Right lobe of liver (tissue), 6 donors: Measurements from ENCODE around the gene ING3. TPM values are rescaled to one million over a fixed set of nuclear protein-coding genes. Genes with fewer than 3 reads are reported as not detected.

Source experiments
- ATAC-seq, 4 donors: fragments of 200-7000 bp; cut with Tn5 transposase; one replicate each; pipeline ENCODE4 v1.9.1; 2020; ENCODE audit warnings: mild to moderate bottlenecking in 4 of 4, moderate library complexity in 4 of 4
- DNase-seq, 3 donors: peaks; one replicate each; pipeline ENCODE4 v3.0.0-alpha.2; 2020
- H3K27ac ChIP-seq, 3 donors: fragments of 200-600 bp; one replicate each; pipeline ENCODE4 v1.8.0; 2022
- H3K27me3 ChIP-seq, 2 donors: fragments of 200-600 bp; one replicate each; pipeline ENCODE4 v1.8.0; 2022
- H3K36me3 ChIP-seq, 4 donors: fragments of 200-600 bp; sonication (generic) in 1 of 4; one replicate each; pipeline versions ENCODE4 v1.5.1 to v1.8.0; 2017 to 2022; ENCODE audit warnings: control low read depth in 1 of 4
- H3K4me1 ChIP-seq, 4 donors: fragments of 200-600 bp; sonication (generic) in 1 of 4; one replicate each; pipeline versions ENCODE4 v1.5.1 to v1.8.0; 2017 to 2022; ENCODE audit warnings: control low read depth in 1 of 4
- H3K4me3 ChIP-seq, 3 donors: fragments of 200-600 bp; one replicate each; pipeline ENCODE4 v1.8.0; 2022
- H3K9me3 ChIP-seq, 4 donors: fragments of 200-600 bp; sonication (generic) in 1 of 4; one replicate each; pipeline versions ENCODE4 v1.5.1 to v1.8.0; 2017 to 2022; ENCODE audit warnings: control low read depth in 1 of 4
- CTCF ChIP-seq, 4 donors: fragments of 200-600 bp in 3 of 4; fragments of 450-650 bp in 1 of 4; IDR thresholded peaks; one replicate each; pipeline versions ENCODE4 v1.5.1 to v1.8.0; 2016 to 2022; ENCODE audit warnings: antibody characterized with exemption in 4 of 4, mild to moderate bottlenecking in 2 of 4
- POLR2A ChIP-seq: fragments of 450-650 bp; IDR thresholded peaks from one replicate; pipeline ENCODE4 v1.6.1; 2017; ENCODE audit warnings: antibody characterized with exemption, mild to moderate bottlenecking
- WGBS: methylation state at CpG from one replicate; pipeline ENCODE4 v1.1.6; 2018; ENCODE audit warnings: low coverage, low lambda C conversion rate; ENCODE audit not compliant: insufficient coverage; ENCODE audit errors: missing lambda C conversion rate; 5-methylcytosine and 5-hydroxymethylcytosine counted together
- intact Hi-C, 2 donors: fragments of 100-400 bp; cut with DNase I; formaldehyde crosslinking; loops; one replicate each; pipeline versions ENCODE4 v1.11.2 to v1.14.1; 2022
- small RNA-seq, 2 experiments: library from RNA; depleted of rRNA; stranded (forward); fragments of <200 nt; gene quantifications; one replicate each; pipeline ENCODE3, GENCODE V24; 2016
- total RNA-seq, 6 experiments: library from RNA; depleted of rRNA in 2 of 6; stranded (reverse); fragments of >200 nt in 2 of 6; fragmentation: NEBNext Ultra II Directional in 3 of 6; extraction: Animal tissue kit (Norgen Biotek cat#: 25700) in 3 of 6; gene quantifications; one replicate each; pipeline versions ENCODE4 v1.1.0 to v1.2.4, GENCODE V29; 2016 to 2023
- donor health status: DM: no; HTN: yes; CAD: no.
- donor health status: DM: no; HTN: no; CAD: no.
- donor health status: DM: no; HTN: no; CAD: no.
- donor health status: DM: no; HTN: yes; CAD: no.
- donor health status: DM: no; HTN: yes; CAD: no.

Gene ING3
- total RNA-seq, 6 experiments from 2014 or later, result 4.5 to 6.5 (median 6.2) TPM

DNA sequence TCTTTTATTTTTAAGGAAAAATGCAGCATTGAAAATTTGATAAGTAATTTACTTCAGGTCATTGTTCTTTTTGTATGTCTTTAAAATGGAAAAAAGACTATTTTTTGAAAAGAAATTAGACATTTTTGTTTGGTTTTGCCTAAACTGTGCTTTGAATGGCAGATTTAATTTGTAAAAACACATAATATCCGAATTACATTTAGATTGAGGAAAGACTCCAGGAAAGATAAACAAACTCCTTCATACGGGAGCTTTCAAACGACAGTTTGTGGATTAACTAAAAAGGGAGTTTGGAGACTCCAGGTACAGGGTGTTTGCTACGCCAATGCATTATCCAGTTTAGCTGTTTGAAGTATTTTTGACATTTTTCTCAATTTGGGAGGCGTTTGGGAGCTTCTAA, 74.0 kb downstream of the ING3 start:
- intact Hi-C loops, result no loop called here
- WGBS, result 27% methylated on average over 5 of the region's 5 CpGs
- peak overlapping the region in 1 of 3 donors; percentile 49 for H3K27ac ChIP-seq

GRCh38 chr7:121026159-121026558, 75.6 kb downstream of the ING3 start:
- TF ChIP-seq CTCF (IDR thresholded peaks at IDR 0.05), result no peak
- no peak for TF ChIP-seq POLR2A
- H3K4me1 ChIP-seq, result peaks cover 0 to 28% (median 2%) of the 10 kb centered on the region in 4 donors
- no peaks in the 10 kb centered on the region for H3K36me3 ChIP-seq
- DNase-seq (no peak), ATAC-seq (peak in 1 of 4 donors; percentile 24)
- no peak overlapping the region for H3K27ac ChIP-seq
- WGBS, result 83% methylated on average over 1 of the region's 1 CpG
- no peaks in the 10 kb centered on the region for H3K27me3 ChIP-seq
- intact Hi-C loops, result no loop called here
- H3K9me3 ChIP-seq, result no peaks in the 10 kb centered on the region
- H3K4me3 ChIP-seq, result no peak overlapping the region

More for the DNA sequence above, 74.0 kb downstream of the ING3 start:
- ATAC-seq (peak in 1 of 4 donors; percentile 8), DNase-seq (no peak)
- Histone ChIP-seq H3K9me3 (no peaks in the 10 kb centered on the region), H3K4me3 (no peak overlapping the region), H3K36me3 (no peaks in the 10 kb centered on the region), H3K27me3 (no peaks in the 10 kb centered on the region), H3K4me1 (peaks cover 0 to 36% (median 5%) of the 10 kb centered on the region in 4 donors)
- TF ChIP-seq CTCF (IDR thresholded peaks at IDR 0.05) (no peak), POLR2A (no peak)

- TF ChIP-seq POLR2A (no peak), CTCF (IDR thresholded peaks at IDR 0.05) (no peak)
- DNase-seq (no peak), ATAC-seq (no peak)
- Histone ChIP-seq H3K36me3 (no peaks in the 10 kb centered on the region), H3K9me3 (no peaks in the 10 kb centered on the region), H3K4me1 (peaks cover 0 to 24% (median 0%) of the 10 kb centered on the region in 4 donors), H3K4me3 (no peak overlapping the region), H3K27ac (no peak overlapping the region), H3K27me3 (no peaks in the 10 kb centered on the region)
- WGBS, result 88% methylated on average over 3 of the region's 3 CpGs
- intact Hi-C loops, result no loop called here
Observed at GRCh38 chr7:121026577-121027111, 76.1 kb downstream of the ING3 start.

Small RNAs within 50 kb of the gene (small RNA-seq; reads per million reads assigned to genes)
- gene RNA5SP240, result 0 reads per million in 2 experiments

Other genes starting within 250 kb of the ING3 start
- gene TSPAN12, start 92.6 kb upstream of the ING3 start, total RNA-seq, result 10 to 100 TPM; 10.7 to 14.4 (median 12.6) TPM
- gene CPED1, start 37.9 kb downstream of the ING3 start, total RNA-seq, result 10 to 100 TPM; 24.3 to 45.8 (median 34.9) TPM